ENCODE data around the gene CCT6A. TPM values are rescaled to one million over a fixed set of nuclear protein-coding genes. Genes with fewer than 3 reads are reported as not detected.
"Not testable (repeated sequence)": the region's sequence is repeated elsewhere in the genome, so short reads cannot be mapped to it uniquely, and the experiment has no call there.

CCT6A gene
- total RNA-seq, 1 donor from 2014 or later = 159 TPM

GRCh38 chr7:56097700-56098099 is 46.1 kb downstream of the CCT6A start:
- DNase-seq (ENCODE audit: low read depth in 2 of 2) = peak in 1 of 2 donors; percentile 39

- not testable (repeated sequence) for DNase-seq (ENCODE audit: low read depth in 2 of 2)
Measured at GRCh38 chr7:56098187-56099008, 46.8 kb downstream of the CCT6A start.

- no peak for DNase-seq (ENCODE audit: low read depth in 2 of 2)
Measured at GRCh38 chr7:56099653-56100052, 48.1 kb downstream of the CCT6A start.

DNA sequence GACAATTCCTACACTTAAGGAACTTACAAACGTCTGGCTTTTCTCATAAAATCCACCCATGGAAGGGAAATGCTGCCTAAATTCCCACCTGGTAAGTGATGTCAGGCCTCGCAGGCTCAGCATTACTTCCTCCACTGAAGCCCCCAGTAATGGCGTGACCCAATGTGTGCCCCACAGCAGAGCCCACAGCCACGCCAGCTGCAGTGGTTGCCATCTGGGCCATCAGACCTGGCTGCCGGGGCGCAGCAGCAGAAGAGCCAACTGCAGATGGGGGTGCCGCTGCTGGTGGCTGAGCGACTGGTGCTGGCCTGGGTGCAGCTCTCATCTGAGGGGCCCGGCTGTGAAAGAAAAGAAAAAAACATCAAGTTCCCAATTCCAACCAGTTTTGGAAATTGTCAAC is 52.6 kb downstream of the CCT6A start:
- DNase-seq (ENCODE audit: low read depth in 2 of 2) = not testable (repeated sequence)

- DNase-seq (ENCODE audit: low read depth in 2 of 2) = peak; percentile 46 to 88
Measured at GRCh38 chr7:56105508-56105907, 53.9 kb downstream of the CCT6A start.

DNA sequence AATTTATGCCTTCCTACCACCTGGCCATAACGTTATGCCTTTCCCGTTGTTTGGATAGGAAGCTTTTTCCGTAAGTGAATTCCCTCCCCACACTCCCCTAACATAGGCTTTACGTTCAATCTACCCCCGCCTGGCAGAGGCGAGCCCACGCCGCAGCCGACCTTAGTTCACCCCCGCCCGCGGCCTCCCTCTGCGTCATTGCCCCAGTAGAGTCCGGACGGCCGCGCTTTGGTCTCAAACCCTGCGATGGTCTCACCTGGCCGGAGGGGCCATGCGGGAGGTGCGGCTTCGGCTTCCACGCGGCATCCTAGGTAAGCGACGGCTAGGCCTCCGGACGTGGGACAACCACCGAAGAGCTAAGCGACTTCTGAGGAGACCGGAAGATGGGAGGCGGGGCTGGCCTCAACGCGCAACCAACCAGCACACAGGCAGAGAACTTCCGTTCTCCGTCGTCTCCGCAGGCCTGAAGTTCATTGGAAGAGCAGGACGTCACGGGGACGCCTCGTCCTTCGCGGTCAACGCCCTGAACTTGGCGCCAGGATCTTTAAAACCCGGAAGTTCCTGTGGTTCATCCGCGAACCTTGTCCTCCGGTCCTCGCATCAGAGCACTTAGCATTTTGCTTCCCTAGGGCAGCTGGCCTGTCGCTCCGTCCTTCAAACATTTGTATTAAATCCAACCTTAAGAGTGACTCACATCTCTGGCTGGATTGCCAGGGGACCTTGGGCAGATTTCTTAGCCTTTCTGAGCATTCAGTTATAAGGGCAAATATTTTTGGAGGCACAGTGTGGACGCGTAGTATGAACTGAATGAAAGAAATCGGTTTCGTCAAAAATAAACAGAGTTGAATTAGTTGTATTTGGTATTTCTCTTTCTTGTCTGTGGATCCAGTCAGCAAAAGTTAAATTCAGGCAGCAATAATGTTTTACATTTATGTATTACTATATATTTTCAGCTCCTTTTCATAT is 54.8 kb downstream of the CCT6A start, which contains the start of gene CHCHD2:
Gene CHCHD2, minus strand, starts transcription at position 369 of the 966 bp plus-strand sequence. Its CDS starts 63 bp downstream, at position 306.
- DNase-seq (ENCODE audit: low read depth in 2 of 2) = peak; percentile 99

DNA sequence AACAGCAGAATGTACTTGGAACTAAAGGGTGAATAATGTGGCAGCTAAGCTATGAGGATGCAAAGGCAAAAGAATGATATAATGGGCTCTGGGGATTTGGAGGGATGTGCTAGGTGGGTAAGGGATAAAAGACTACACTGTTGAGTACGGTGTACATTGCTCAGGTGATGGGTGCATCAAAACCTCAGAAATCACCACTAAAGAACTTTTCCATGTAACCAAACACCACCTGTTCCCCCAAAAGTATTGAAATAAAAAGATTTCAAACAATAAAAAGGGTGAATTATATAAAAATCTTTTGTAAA is 56.3 kb downstream of the CCT6A start:
- no peak for DNase-seq (ENCODE audit: low read depth in 2 of 2)

GRCh38 chr7:56110611-56111010 is 59.0 kb downstream of the CCT6A start:
- no peak for DNase-seq (ENCODE audit: low read depth in 2 of 2)

- not testable (repeated sequence) for DNase-seq (ENCODE audit: low read depth in 2 of 2)
Measured at GRCh38 chr7:56112244-56112643, 60.7 kb downstream of the CCT6A start.

Other genes starting within 250 kb of the CCT6A start
- not detected in 2 replicates for gene SEPTIN14, start 189.0 kb upstream of the CCT6A start, total RNA-seq
- 2.0 and 2.8 TPM in 2 replicates for gene ZNF713, start 164.3 kb upstream of the CCT6A start, total RNA-seq
- 17.9 and 23.2 TPM in 2 replicates for gene MRPS17, start 99.9 kb upstream of the CCT6A start, total RNA-seq
- gene NIPSNAP2, start 87.2 kb upstream of the CCT6A start, total RNA-seq = 33.5 and 33.6 TPM in 2 replicates
- gene PSPH, start 321 bp upstream of the CCT6A start, total RNA-seq = 19.4 and 29.8 TPM in 2 replicates
- gene SUMF2, start 12.5 kb downstream of the CCT6A start, total RNA-seq = 154 and 232 TPM in 2 replicates
- 0.20 and 0.22 TPM in 2 replicates for gene PHKG1, start 41.2 kb downstream of the CCT6A start, total RNA-seq
- gene CHCHD2, start 54.7 kb downstream of the CCT6A start, total RNA-seq = 282 and 284 TPM in 2 replicates
- not detected in 2 replicates for gene NUPR2, start 64.7 kb downstream of the CCT6A start, total RNA-seq